Measurements from ENCODE around the gene MED27. TPM values are rescaled to one million over a fixed set of nuclear protein-coding genes. Genes with fewer than 3 reads are reported as not detected.

MED27 gene
- total and polyA plus RNA-seq, 2 experiments from 2014 or later, result 21.4 to 41.1 TPM

DNA sequence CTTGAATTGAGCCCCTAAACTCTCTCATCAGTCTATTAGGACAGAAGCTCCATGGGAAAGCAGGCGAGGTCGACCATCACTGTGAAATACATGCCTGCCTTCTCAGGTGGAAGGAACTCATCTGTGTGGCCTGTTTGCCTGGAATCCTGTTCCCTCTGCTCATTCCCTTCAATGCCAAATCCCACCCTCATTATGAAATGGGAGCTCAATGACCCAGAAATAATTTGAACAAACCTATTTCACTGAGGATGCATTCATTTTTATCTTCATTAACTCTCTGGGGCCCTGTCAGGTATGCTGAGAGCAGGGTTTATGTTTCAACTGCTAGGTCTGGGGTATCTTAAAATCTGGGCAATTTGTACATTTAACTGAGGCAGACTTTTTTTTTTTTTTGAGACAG is 142.2 kb downstream of the MED27 start:
- no peaks in the 10 kb centered on the region for H3K4me1 ChIP-seq (ENCODE audit: insufficient read depth)
- no peaks in the 10 kb centered on the region for H3K9me2 ChIP-seq (ENCODE audit: insufficient read depth)
- WGBS, 2 experiments (ENCODE audit: low coverage in 1 of 2, low lambda C conversion rate in 2 of 2, missing lambda C conversion rate in 2 of 2), result 95 to 97% methylated on average over 2 of the region's 2 CpGs
- H3K9me3 ChIP-seq (ENCODE audit: low read depth), result no peaks in the 10 kb centered on the region
- in situ Hi-C loops (cut with MboI), result no loop called here
- no peaks in the 10 kb centered on the region for H3F3A ChIP-seq (ENCODE audit: insufficient read depth)
- H3K9ac ChIP-seq, result no peak overlapping the region
- H3K27me3 ChIP-seq (replicated peaks; ENCODE audit: insufficient read depth), result no peaks in the 10 kb centered on the region
- H4K20me1 ChIP-seq (ENCODE audit: insufficient read depth), result no peaks in the 10 kb centered on the region; the same call in none of the 2 replicates
- peaks cover 11% of the 10 kb centered on the region; the same call in 1 of the 2 replicates for H3K79me2 ChIP-seq (ENCODE audit: insufficient read depth)
- no peak for DNase-seq
- H3K27ac ChIP-seq, result no peak overlapping the region
- H2AFZ ChIP-seq, result no peak overlapping the region
- no peak overlapping the region for H3K4me2 ChIP-seq (ENCODE audit: unreplicated experiment)
- no peaks in the 10 kb centered on the region for H3K36me3 ChIP-seq (ENCODE audit: low read depth)
- no peak overlapping the region for H3K4me3 ChIP-seq
- TF ChIP-seq EZH2phosphoT487 (IDR thresholded peaks at IDR 0.05; ENCODE audit: insufficient read depth, low read depth), result no peak
- no peak for TF ChIP-seq EZH2 (IDR thresholded peaks at IDR 0.05; ENCODE audit: insufficient read depth, poor library complexity, severe bottlenecking)

DNA sequence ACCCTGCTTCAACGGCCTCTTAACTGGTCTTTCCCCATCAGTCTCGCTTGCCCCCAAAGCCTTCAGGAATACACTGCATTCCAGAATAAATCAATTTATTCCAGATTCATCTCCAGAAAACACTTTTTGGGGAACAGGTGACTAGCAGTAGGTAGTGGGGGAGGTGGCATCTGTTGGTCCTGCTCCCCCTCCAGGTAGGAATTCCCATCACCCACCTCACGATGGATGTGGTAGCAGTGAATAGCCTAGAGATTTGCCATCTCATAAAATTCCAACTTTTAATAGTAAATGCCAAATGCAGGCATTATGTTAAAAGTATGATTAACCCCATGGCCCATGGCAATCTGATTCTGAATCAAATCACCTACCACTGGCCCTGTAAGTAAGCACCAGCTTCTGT is 142.7 kb downstream of the MED27 start:
- H3K4me3 ChIP-seq, result no peak overlapping the region
- no peaks in the 10 kb centered on the region for H3K36me3 ChIP-seq (ENCODE audit: low read depth)
- no peaks in the 10 kb centered on the region for H3K9me3 ChIP-seq (ENCODE audit: low read depth)
- in situ Hi-C loops (cut with MboI), result no loop called here
- WGBS, 2 experiments (ENCODE audit: low coverage in 1 of 2, low lambda C conversion rate in 2 of 2, missing lambda C conversion rate in 2 of 2), result 98 to 99% methylated on average over 3 of the region's 3 CpGs
- H3K9ac ChIP-seq, result no peak overlapping the region
- peaks cover 16% of the 10 kb centered on the region; the same call in 1 of the 2 replicates for H3K79me2 ChIP-seq (ENCODE audit: insufficient read depth)
- TF ChIP-seq EZH2phosphoT487 (IDR thresholded peaks at IDR 0.05; ENCODE audit: insufficient read depth, low read depth), result no peak
- no peak for TF ChIP-seq EZH2 (IDR thresholded peaks at IDR 0.05; ENCODE audit: insufficient read depth, poor library complexity, severe bottlenecking)
- no peak overlapping the region for H2AFZ ChIP-seq
- H4K20me1 ChIP-seq (ENCODE audit: insufficient read depth), result no peaks in the 10 kb centered on the region; the same call in none of the 2 replicates
- no peak for DNase-seq
- no peak overlapping the region for H3K4me2 ChIP-seq (ENCODE audit: unreplicated experiment)
- H3K4me1 ChIP-seq (ENCODE audit: insufficient read depth), result no peaks in the 10 kb centered on the region
- H3K27ac ChIP-seq, result no peak overlapping the region
- no peaks in the 10 kb centered on the region for H3K9me2 ChIP-seq (ENCODE audit: insufficient read depth)
- H3K27me3 ChIP-seq (replicated peaks; ENCODE audit: insufficient read depth), result no peaks in the 10 kb centered on the region
- no peaks in the 10 kb centered on the region for H3F3A ChIP-seq (ENCODE audit: insufficient read depth)

DNA sequence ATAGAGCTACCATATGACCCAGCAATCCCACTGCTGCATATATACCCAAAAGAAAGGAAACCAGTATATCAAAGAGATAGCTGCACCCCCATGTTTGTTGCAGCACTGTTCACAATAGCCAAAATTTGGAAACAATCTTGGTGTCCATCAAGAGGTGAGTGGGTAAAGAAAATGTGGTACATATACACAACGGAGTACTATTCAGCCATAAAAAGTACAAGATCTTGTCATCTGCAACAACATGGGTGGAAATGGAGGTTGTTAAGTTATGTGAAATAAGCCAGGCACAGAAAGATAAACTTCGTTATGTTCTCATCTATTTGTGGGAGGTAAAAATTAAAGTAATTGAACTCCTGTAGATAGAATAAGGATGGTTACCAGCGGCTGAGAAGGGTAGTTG is 145.0 kb downstream of the MED27 start:
- H3K9me3 ChIP-seq (ENCODE audit: low read depth), result no peaks in the 10 kb centered on the region
- H3K27me3 ChIP-seq (replicated peaks; ENCODE audit: insufficient read depth), result no peaks in the 10 kb centered on the region
- H3K4me2 ChIP-seq (ENCODE audit: unreplicated experiment), result no peak overlapping the region
- H3K9ac ChIP-seq, result no peak overlapping the region
- no peak overlapping the region for H3K4me3 ChIP-seq
- 96 to 99% methylated on average over 3 of the region's 3 CpGs for WGBS, 2 experiments (ENCODE audit: low coverage in 1 of 2, low lambda C conversion rate in 2 of 2, missing lambda C conversion rate in 2 of 2)
- no peaks in the 10 kb centered on the region for H3K4me1 ChIP-seq (ENCODE audit: insufficient read depth)
- H3F3A ChIP-seq (ENCODE audit: insufficient read depth), result no peaks in the 10 kb centered on the region
- no peaks in the 10 kb centered on the region for H3K9me2 ChIP-seq (ENCODE audit: insufficient read depth)
- H2AFZ ChIP-seq, result no peak overlapping the region
- peaks cover 23% of the 10 kb centered on the region; the same call in 1 of the 2 replicates for H3K79me2 ChIP-seq (ENCODE audit: insufficient read depth)
- H3K27ac ChIP-seq, result no peak overlapping the region
- TF ChIP-seq EZH2 (IDR thresholded peaks at IDR 0.05; ENCODE audit: insufficient read depth, poor library complexity, severe bottlenecking) (no peak), EZH2phosphoT487 (IDR thresholded peaks at IDR 0.05; ENCODE audit: insufficient read depth, low read depth) (no peak)
- H3K36me3 ChIP-seq (ENCODE audit: low read depth), result no peaks in the 10 kb centered on the region
- in situ Hi-C loops (cut with MboI), result no loop called here
- DNase-seq, result no peak
- no peaks in the 10 kb centered on the region; the same call in 1 of the 2 replicates for H4K20me1 ChIP-seq (ENCODE audit: insufficient read depth)

DNA sequence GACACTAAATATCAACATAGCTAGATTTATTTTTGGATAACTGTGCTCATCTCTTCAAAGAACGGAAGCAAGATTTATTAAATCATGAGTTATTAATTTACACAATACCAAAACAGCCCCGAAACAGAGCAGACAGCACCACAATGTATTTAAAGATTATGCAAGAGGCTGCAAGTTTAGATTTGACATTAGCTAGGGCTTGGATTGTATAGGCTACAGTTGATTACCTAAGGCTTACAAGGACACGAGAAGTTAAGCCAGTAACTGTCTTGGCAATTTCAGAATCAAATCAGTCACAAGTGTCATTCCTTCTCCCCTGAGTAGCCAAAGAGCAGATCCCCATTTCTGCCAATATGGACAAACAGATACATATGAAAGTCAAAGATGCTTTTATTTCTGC is 152.6 kb downstream of the MED27 start:
- H3K27ac ChIP-seq, result no peak overlapping the region
- WGBS, 2 experiments (ENCODE audit: low coverage in 1 of 2, low lambda C conversion rate in 2 of 2, missing lambda C conversion rate in 2 of 2), result 63 to 64% methylated on average over 3 of the region's 3 CpGs
- H2AFZ ChIP-seq, result no peak overlapping the region
- no peaks in the 10 kb centered on the region for H3K27me3 ChIP-seq (replicated peaks; ENCODE audit: insufficient read depth)
- no peaks in the 10 kb centered on the region for H3F3A ChIP-seq (ENCODE audit: insufficient read depth)
- no peaks in the 10 kb centered on the region for H4K20me1 ChIP-seq (ENCODE audit: insufficient read depth)
- no peak overlapping the region for H3K4me3 ChIP-seq
- in situ Hi-C loops (cut with MboI), result no loop called here
- no peaks in the 10 kb centered on the region for H3K9me3 ChIP-seq (ENCODE audit: low read depth)
- H3K79me2 ChIP-seq (ENCODE audit: insufficient read depth), result peaks cover 8% of the 10 kb centered on the region; the same call in 1 of the 2 replicates
- H3K9ac ChIP-seq, result no peak overlapping the region
- H3K4me1 ChIP-seq (ENCODE audit: insufficient read depth), result no peaks in the 10 kb centered on the region
- H3K4me2 ChIP-seq (ENCODE audit: unreplicated experiment), result no peak overlapping the region
- no peaks in the 10 kb centered on the region for H3K36me3 ChIP-seq (ENCODE audit: low read depth)
- no peak for DNase-seq
- TF ChIP-seq EZH2phosphoT487 (IDR thresholded peaks at IDR 0.05; ENCODE audit: insufficient read depth, low read depth), result no peak
- no peak for TF ChIP-seq EZH2 (IDR thresholded peaks at IDR 0.05; ENCODE audit: insufficient read depth, poor library complexity, severe bottlenecking)
- no peaks in the 10 kb centered on the region for H3K9me2 ChIP-seq (ENCODE audit: insufficient read depth)
